Measurements from ENCODE around the gene SLC8A1. TPM values are rescaled to one million over a fixed set of nuclear protein-coding genes. Genes with fewer than 3 reads are reported as not detected.

SLC8A1 gene
- total RNA-seq, 1 donor from 2014 or later, result 9.6 TPM

- Histone ChIP-seq H3K27me3 (no peaks in the 10 kb centered on the region), H3K9ac (no peak overlapping the region), H2AFZ (replicated peaks) (no peak overlapping the region), H3K36me3 (no peaks in the 10 kb centered on the region), H3K9me3 (ENCODE audit: low read depth) (no peaks in the 10 kb centered on the region), H3F3A (ENCODE audit: low read depth) (no peaks in the 10 kb centered on the region), H3K4me1 (no peaks in the 10 kb centered on the region), H3K4me2 (no peak overlapping the region), H3K79me2 (ENCODE audit: low read depth) (no peaks in the 10 kb centered on the region), H3K4me3 (no peak overlapping the region), H4K20me1 (ENCODE audit: low read depth) (no peaks in the 10 kb centered on the region), H3K27ac (no peak overlapping the region)
- TF ChIP-seq CTCF (IDR thresholded peaks at IDR 0.05) (no peak), EZH2phosphoT487 (IDR thresholded peaks at IDR 0.05) (no peak), EZH2 (IDR thresholded peaks at IDR 0.05) (no peak)
- H3K36me3 Mint-ChIP-seq, result no peaks in the 10 kb centered on the region
- peaks cover 4% of the 10 kb centered on the region for H3K4me1 Mint-ChIP-seq
- H3K27ac Mint-ChIP-seq, result no peak overlapping the region
- DNase-seq (ENCODE audit: low spot score), result no peak
- H3K4me3 Mint-ChIP-seq, result no peak overlapping the region
- H3K27me3 Mint-ChIP-seq (ENCODE audit: insufficient read depth, low read depth), result no peaks in the 10 kb centered on the region
- no peaks in the 10 kb centered on the region for H3K9me3 Mint-ChIP-seq
These were observed 172.4 kb downstream of the SLC8A1 start for GRCh38 chr2:40279482-40279881.

- Mint-ChIP-seq H3K4me3 (no peak overlapping the region), H3K27me3 (ENCODE audit: insufficient read depth, low read depth) (no peaks in the 10 kb centered on the region), H3K9me3 (no peaks in the 10 kb centered on the region), H3K4me1 (peaks cover 4% of the 10 kb centered on the region), H3K36me3 (no peaks in the 10 kb centered on the region), H3K27ac (no peak overlapping the region)
- Histone ChIP-seq H3K36me3 (no peaks in the 10 kb centered on the region), H3K4me1 (no peaks in the 10 kb centered on the region), H3K27me3 (no peaks in the 10 kb centered on the region), H3K4me2 (no peak overlapping the region), H4K20me1 (ENCODE audit: low read depth) (no peaks in the 10 kb centered on the region), H3F3A (ENCODE audit: low read depth) (no peaks in the 10 kb centered on the region), H3K9ac (no peak overlapping the region), H3K4me3 (no peak overlapping the region), H3K79me2 (ENCODE audit: low read depth) (no peaks in the 10 kb centered on the region), H2AFZ (replicated peaks) (no peak overlapping the region), H3K27ac (no peak overlapping the region), H3K9me3 (ENCODE audit: low read depth) (no peaks in the 10 kb centered on the region)
- TF ChIP-seq EZH2phosphoT487 (IDR thresholded peaks at IDR 0.05), result no peak
- no peak for TF ChIP-seq CTCF (IDR thresholded peaks at IDR 0.05)
- no peak for TF ChIP-seq EZH2 (IDR thresholded peaks at IDR 0.05)
- no peak for DNase-seq (ENCODE audit: low spot score)
These were observed 172.9 kb downstream of the SLC8A1 start for GRCh38 chr2:40279001-40279400.

- H3K4me3 ChIP-seq, result no peak overlapping the region
- no peaks in the 10 kb centered on the region for H3K9me3 ChIP-seq (ENCODE audit: low read depth)
- Mint-ChIP-seq H3K27ac (no peak overlapping the region), H3K4me3 (no peak overlapping the region), H3K36me3 (no peaks in the 10 kb centered on the region), H3K4me1 (peaks cover 4% of the 10 kb centered on the region), H3K9me3 (no peaks in the 10 kb centered on the region), H3K27me3 (ENCODE audit: insufficient read depth, low read depth) (no peaks in the 10 kb centered on the region)
- no peaks in the 10 kb centered on the region for H3F3A ChIP-seq (ENCODE audit: low read depth)
- no peaks in the 10 kb centered on the region for H3K27me3 ChIP-seq
- TF ChIP-seq EZH2phosphoT487 (IDR thresholded peaks at IDR 0.05) (no peak), EZH2 (IDR thresholded peaks at IDR 0.05) (no peak), CTCF (IDR thresholded peaks at IDR 0.05) (no peak)
- H3K9ac ChIP-seq, result no peak overlapping the region
- H3K27ac ChIP-seq, result no peak overlapping the region
- DNase-seq (ENCODE audit: low spot score), result no peak
- no peaks in the 10 kb centered on the region for H3K4me1 ChIP-seq
- H3K79me2 ChIP-seq (ENCODE audit: low read depth), result no peaks in the 10 kb centered on the region
- no peaks in the 10 kb centered on the region for H4K20me1 ChIP-seq (ENCODE audit: low read depth)
- no peak overlapping the region for H3K4me2 ChIP-seq
- no peaks in the 10 kb centered on the region for H3K36me3 ChIP-seq
- no peak overlapping the region for H2AFZ ChIP-seq (replicated peaks)
These were observed 175.8 kb downstream of the SLC8A1 start for GRCh38 chr2:40276076-40276475.

All from neural progenitor cell (in vitro differentiated cells).